GM19238 (cell line): ENCODE results near the gene TBX10.
"Not testable (repeated sequence)": the region's sequence is repeated elsewhere in the genome, so short reads cannot be mapped to it uniquely, and the experiment has no call there.

ENCODE experiments used
- DNase-seq: peaks from one replicate; pipeline ENCODE4 v3.0.0; 2011; ENCODE audit warnings: low spot score; ENCODE audit not compliant: insufficient read length

Gene TBX10

DNA sequence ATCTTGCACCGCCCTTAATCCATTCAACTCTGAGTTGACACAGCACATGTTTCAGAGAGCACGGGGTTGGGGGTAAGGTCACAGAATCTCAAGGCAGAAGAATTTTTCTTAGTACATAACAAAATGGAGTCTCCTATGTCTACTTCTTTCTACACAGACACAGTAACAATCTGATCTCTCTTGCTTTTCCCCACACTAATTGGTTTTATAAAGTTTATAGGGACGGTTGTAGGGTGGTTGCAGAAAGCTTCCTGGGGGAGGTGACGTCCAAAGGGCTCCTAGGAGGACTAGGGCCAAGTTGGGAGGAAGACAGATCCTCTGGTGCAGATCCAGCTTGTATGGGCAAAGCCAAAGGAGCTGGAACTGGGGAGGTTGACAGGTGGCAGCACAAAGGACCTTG is 35.4 kb downstream of the TBX10 start:
- DNase-seq, result not testable (repeated sequence)

DNA sequence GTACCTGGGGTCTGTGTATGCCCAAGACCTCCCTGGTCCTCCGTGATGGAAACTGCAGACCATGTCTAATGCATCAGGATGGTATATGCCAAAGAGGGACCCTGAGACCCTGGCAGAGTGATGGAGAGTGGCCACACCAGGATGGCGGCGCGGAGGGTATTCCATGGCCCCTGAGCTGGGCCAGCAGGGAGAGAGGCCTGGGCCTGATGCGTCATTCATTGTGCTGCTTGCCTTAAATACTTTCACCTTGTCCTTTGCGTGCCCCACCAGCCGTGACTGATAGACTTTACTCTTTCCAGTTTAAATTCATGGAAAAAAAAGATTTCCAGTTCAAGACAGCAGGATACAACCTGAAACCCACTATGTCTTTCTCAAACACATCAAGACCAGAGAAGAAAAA is 38.5 kb downstream of the TBX10 start:
- DNase-seq, result no peak

- DNase-seq, result no peak
Observed at GRCh38 chr11:67600324-67601029, 39.1 kb downstream of the TBX10 start.

DNA sequence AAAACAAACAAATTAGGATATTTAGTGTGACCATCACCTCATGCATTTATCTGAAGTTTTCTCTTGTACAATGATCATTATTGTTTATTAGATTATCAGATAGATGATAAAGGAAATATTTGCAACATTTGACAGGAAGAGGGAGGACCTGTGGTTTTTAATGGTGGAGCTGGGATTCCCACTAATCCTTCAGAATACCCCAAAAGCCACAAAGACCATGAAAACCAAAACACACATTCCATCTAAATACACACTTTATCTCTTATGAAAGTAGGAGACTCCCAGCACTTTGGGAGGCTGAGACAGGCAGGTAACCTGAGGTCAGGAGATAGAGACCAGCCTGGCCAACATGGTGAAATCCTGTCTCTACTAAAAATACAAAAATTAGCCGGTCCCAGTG is 40.4 kb downstream of the TBX10 start:
- DNase-seq, result no peak

- DNase-seq, result not testable (repeated sequence)
Observed at GRCh38 chr11:67597963-67598362, 41.6 kb downstream of the TBX10 start.

DNA sequence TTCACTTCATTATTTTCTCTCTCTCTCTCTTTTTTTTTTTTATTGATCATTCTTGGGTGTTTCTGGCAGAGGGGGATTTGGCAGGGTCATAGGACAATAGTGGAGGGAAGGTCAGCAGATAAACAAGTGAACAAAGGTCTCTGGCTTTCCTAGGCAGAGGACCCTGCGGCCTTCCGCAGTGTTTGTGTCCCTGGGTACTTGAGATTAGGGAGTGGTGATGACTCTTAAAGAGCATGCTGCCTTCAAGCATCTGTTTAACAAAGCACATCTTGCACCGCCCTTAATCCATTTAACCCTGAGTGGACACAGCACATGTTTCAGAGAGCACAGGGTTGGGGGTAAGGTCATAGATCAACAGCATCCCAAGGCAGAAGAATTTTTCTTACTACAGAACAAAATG is 42.1 kb downstream of the TBX10 start:
- DNase-seq, result not testable (repeated sequence)

DNA sequence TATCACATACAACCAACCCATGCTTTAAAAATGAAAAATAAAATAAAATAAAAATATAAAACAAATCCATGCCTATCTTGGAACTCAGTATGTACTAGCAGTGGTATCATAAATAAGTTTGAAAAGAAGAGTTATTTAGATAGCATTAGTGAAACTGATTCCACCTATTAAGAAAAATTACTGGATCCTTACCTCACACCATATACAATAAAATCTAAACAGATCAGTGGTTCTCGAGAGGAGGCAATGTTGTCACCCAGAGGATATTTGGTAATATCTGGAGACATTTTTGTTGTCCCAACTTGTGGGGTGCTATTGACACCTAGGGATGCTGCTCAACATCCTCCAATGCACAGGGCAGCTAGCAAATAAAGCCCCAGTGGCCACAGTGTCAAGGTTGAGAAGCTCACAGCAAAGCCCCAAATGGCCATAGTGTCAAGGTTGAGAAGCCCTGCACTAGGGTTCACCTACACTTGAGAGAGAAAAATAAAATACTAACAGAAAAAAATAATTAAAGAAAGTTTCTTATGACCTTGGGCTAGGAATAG is 42.7 kb downstream of the TBX10 start:
- no peak for DNase-seq

DNA sequence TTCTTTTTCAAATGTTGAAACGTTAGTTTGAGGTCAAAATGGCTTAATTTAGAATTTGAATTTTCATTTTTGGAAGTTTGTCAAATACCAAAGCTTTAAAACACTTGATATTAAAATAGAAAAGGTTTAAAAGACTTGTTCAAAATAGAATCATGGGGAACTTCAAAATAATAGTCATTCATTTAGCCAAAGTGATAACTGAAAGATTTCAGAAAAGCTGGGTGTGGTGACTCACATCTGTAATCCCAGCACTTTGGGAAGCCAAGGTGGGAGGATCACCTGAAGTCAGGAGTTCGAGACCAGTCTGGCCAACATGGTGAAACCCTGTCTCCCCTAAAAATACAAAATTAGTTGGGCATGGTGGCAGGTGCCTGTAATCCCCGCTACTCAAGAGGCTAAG is 45.1 kb downstream of the TBX10 start:
- no peak for DNase-seq

DNA sequence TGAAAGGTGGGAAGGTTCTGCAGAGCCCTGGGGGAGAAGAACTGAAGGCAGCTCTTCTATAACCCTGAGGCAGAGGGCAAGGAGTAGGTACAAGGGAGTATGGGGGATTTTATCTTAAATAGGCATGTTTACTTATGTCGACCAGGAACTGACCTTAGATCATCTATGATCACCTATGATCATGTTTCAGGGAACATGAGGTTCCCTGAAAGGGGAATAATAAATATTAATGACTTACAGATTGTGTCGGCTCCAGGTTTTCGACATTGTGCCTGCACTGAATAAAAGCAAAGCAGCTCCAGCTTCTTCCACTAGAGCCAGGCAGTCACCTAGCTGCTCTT is 46.0 kb downstream of the TBX10 start:
- DNase-seq, result no peak

GRCh38 chr11:67592880-67593564 is 46.5 kb downstream of the TBX10 start:
- DNase-seq, result no peak

- DNase-seq, result not testable (repeated sequence)
Observed at GRCh38 chr11:67588899-67589415, 50.6 kb downstream of the TBX10 start.

GRCh38 chr11:67588136-67588503 is 51.4 kb downstream of the TBX10 start:
- DNase-seq, result no peak

- DNase-seq, result no peak
Observed at GRCh38 chr11:67586568-67587250, 52.9 kb downstream of the TBX10 start.

DNA sequence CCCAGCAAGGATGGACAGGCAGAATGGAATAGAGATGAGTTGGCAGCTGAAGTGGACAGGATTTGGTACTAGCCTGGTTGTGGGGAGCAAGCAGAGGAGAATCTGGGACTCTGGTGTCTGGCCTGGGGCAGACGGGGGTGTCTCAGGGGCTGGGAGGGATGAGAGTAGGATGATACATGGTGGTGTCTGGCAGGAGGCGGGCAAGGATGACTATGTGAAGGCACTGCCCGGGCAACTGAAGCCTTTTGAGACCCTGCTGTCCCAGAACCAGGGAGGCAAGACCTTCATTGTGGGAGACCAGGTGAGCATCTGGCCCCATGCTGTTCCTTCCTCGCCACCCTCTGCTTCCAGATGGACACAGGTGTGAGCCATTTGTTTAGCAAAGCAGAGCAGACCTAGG is 53.7 kb downstream of the TBX10 start:
- DNase-seq, result no peak

- DNase-seq, result no peak
Observed at GRCh38 chr11:67584881-67585873, 54.4 kb downstream of the TBX10 start.

- no peak for DNase-seq
Observed at GRCh38 chr11:67584205-67584880, 55.2 kb downstream of the TBX10 start.

- peak; percentile 80 for DNase-seq
Observed at GRCh38 chr11:67583247-67584204, 56.0 kb downstream of the TBX10 start, which contains the start of gene GSTP1. TSS of gene GSTP1 (plus strand) at chr11:67583812. CDS start at chr11:67583844, 32 bp downstream.

DNA sequence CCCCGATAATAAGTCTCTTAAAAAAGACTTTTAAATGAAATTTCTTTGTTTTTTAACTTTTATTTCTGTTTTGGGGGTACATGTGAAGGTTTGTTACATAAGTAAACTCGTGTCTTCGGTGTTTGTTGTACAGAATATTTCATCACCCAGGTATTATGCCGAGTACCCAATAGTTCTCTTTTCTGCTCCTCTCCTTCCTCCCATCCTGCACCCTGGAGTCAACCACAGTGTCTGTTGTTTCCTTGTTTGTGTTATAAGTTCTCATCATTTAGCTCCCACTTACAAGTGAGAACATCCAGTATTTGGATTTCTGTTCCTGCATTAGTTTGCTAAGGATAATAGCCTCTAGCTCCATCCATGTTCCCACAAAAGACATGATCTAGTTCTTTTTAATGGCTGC is 57.6 kb downstream of the TBX10 start:
- no peak for DNase-seq

DNA sequence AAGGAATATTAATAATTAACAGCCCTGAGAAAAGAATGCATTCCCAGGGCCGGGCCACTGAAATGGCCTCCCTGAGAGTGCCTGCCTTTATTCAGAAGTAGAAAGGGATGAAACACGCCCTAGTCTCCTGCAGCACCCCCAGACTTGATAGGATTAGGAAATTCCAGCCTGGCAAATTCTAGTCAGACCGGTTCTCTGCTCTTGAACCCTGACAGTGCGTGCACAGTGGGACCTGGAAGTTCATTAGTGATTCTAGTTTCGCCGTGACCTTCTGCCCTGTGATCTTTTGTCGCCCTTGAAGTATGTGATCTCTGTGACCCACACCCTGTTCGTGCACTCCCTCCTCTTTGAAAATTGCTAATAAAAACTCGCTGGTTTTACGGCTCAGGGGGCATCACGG is 58.1 kb downstream of the TBX10 start:
- DNase-seq, result no peak
